T1000 (cell line): ENCODE results near the gene TUBGCP4.

Source experiments
- DNase-seq: peaks from one replicate; lab custom pipeline; 2025; ENCODE audit warnings: mixed read lengths; lab: John Stamatoyannopoulos, UW

TUBGCP4 gene

GRCh38 chr15:43404130-43404529 lies 33.2 kb downstream of the TUBGCP4 start:
- DNase-seq: no peak

- no peak for DNase-seq
Observed at GRCh38 chr15:43406189-43406588, 35.3 kb downstream of the TUBGCP4 start.

- DNase-seq: no peak
Observed at GRCh38 chr15:43406808-43407207, 35.9 kb downstream of the TUBGCP4 start.

- DNase-seq: no peak
Observed at GRCh38 chr15:43408789-43409188, 37.9 kb downstream of the TUBGCP4 start.

DNA sequence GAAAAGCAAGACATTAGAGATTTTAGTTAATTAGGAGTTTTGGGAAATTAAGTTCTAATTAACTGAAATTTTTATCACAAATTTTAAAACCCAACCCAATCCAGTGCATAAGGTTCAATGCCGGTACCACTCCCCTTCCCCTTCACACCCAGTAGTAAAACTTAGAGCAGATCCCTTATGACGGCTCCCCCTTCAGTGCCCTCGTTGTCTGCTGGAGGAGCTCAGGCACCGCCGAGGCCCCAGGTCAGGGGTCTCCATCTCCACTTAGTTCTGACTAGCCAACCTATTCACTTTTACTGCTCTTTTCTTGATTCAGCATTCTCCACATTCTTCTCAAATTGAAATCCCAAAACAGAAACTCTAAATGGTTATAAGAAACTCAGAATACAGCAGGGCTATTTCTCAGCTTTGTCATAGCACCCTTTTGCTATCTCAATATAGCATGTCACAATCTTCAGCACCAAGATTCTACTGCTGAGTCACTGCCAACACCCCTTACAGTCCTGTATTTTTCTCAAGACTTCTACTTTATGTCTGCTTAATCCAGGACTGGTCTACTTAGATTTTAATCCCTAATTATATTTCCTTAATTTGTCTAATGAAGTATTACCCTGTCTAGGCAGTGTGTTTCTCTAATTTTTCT lies 39.8 kb downstream of the TUBGCP4 start:
- no peak for DNase-seq

DNA sequence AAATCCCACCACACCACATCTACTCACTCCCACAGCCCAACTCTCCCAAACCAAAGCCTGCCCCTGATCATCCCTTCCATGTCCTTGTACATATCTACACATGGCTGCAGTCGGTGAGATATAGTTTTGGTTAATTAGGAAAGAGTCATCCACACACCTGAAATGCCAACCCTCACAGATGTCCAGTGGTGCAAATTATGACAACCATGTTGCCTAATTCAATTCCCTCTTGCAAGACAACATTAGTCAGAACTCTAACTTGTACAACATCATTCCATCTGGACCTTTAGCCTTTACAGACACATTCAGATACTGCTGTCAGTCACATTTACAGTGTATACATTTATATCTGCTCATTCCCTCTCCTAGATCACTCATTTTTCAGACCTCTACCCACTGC lies 41.2 kb downstream of the TUBGCP4 start:
- no peak for DNase-seq

DNA sequence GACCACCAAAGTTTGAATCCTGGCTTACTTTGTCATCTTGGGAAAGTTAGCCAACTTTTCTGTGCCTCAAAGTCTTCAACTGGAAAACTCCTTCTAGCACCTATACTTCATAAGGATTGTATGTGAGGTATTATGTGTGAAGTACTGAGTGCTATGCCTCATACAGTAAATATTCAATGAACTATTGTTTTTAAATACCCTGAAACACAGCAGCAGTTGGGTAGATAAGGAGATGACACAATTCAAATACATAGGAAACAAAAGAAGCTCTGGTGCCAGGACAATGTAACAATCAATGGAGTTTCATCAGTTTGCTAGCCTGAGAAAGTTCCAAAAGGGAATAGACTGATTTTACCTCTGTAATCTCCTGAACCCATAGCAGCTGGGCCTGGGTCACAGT lies 43.3 kb downstream of the TUBGCP4 start:
- DNase-seq: no peak

- DNase-seq: no peak
Observed at GRCh38 chr15:43420435-43420834, 49.5 kb downstream of the TUBGCP4 start.

GRCh38 chr15:43420876-43421275 lies 50.0 kb downstream of the TUBGCP4 start:
- no peak for DNase-seq

DNA sequence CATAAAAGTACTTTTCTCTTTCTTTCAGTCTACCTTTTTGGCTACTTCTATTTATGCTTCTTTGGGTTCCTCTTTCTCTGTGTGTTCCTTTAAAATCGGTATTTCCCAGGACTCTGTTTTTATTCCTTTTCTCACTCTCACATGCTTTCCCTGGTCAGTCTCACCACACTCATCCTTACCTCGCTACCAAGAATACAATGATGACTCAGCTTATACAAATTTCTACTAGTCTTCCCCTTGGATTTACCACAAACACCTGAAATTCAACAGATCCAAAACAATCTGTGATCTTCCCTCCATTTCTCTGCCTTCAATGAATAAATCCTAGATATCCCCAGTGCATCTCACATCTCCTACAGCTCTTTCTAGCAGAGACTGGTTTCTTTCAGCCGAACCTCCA lies 52.9 kb downstream of the TUBGCP4 start:
- no peak for DNase-seq

DNA sequence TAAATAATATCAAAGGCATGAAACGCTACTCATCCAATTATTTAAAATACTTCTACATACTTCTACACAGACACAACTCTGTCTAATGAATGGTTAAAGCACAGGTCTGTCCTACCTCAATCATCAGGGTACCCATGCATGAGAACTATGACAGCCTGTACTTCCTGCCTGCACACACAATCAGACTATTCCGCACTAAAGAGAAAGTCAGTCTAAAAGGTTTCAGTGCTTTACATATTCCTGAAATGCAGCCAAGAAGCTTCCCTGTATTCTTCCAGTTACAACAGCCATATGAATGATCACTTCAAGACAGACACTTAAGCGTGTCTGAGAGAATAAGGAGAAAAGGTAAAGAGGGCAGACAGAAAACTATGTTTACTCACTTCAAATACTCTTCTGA lies 58.8 kb downstream of the TUBGCP4 start:
- no peak for DNase-seq

DNA sequence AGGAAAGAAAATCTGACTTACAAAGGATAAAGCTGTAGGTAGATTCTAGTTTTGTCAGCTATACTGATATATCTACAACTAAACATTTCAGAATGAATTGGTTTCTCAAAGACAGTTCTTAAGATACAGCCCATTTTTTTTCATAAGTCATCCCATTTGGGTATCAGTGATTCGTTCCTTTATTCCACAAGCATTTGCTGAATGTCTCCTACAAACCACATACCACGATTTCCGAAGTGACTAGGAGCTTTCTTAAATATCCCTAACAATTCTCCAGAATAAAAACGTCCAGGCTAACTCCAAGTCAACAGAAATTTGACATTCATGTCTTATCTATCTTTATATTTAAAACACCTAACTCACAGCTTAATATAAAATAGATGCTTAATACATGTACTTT lies 62.3 kb downstream of the TUBGCP4 start:
- DNase-seq: no peak

GRCh38 chr15:43433661-43434303 lies 62.9 kb downstream of the TUBGCP4 start:
- no peak for DNase-seq

DNA sequence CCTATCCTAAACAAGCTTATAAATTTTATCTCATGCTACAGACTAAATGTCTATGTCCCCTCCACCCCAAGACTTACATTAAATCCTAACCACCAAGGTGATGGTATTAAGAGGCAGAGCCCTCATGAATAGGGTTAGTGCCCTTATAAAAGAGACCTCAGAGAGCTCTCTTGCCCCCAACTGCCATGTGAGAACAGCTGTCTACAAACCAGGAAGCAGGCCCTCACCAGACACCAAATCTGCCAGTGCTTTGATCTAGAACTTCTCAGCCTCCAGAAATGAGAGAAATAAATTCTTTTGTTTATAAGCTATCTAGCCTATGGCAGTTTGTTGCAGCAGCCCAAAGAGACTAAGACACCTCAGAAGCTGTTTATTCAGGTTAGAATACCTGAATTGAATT lies 63.5 kb downstream of the TUBGCP4 start:
- DNase-seq: no peak

DNA sequence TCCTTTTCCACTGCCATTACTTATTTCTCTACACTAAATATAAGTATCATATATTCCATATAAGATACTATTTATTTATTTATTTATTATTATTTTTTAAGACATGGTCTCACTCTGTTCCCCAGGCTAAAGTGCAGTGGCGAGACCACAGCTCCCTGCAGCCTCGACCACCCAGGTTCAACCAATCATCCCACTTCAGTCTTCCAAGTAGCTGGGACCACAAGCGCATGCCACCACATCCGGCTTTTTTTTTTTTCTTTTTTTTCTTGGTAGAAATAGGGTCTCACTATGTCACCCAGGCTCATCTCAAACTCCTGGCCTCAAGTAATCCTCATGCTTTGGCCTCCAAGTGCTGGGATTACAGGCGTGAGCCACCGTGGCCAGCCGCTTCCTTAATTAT lies 65.5 kb downstream of the TUBGCP4 start:
- no peak for DNase-seq

DNA sequence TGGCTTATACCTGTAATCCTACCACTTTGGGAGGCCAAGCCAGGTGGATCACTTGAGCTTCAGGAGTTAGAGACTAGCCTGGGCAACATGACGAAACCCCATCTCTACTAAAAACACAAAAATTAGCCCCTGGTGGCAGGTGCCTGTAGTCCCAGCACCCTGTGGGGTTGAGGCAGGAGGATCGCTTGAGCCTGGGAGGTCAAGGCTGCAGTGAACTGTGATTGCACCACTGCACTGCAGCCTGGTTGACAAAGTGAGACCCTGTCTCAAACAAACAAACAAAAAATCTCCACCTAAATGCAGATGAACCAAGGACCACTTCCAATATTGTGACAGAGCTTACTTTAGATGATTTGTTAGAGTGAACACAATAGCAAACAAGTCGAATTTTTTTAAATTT lies 68.4 kb downstream of the TUBGCP4 start:
- DNase-seq: no peak

- peak; percentile 67 for DNase-seq
Observed at GRCh38 chr15:43440721-43441281, 69.9 kb downstream of the TUBGCP4 start.

DNA sequence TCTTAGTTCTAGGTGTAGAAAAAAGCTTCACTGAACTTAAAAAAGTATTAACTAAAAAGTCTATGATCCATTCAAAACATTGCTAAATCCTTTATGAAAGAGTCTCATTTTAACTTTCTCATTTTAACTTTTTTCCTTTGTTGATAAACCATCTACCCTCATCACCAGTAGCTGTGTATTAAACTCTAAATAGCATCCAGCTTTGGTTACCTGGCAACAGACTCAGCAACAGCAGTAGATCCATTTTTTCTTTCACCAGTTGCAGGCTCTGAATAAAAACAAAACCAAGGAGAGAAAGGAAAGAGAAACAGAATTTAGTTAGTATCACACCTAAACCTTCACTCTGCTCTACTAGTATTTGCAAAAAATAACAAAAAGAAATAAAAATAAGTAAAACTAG lies 70.4 kb downstream of the TUBGCP4 start:
- DNase-seq: no peak

DNA sequence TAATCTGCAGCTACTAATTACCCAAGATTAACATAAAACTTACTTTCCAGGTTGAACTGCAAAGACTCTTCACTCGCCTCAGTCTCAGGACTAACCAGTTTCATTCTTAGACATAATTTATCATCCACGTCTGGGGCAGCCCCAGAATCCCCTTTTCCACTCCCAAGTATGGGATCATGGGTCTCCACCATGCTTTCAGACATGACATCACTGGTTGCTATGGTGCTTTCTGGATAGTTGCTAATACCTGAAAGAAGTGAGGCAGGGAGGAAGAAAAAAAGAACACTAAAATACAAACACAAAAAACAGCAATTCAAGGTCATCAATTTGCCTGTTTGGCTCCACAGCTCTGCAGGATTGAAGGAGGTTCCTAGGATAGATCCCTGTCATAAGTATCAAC lies 75.4 kb downstream of the TUBGCP4 start:
- no peak for DNase-seq

GRCh38 chr15:43449981-43450380 lies 79.1 kb downstream of the TUBGCP4 start:
- no peak for DNase-seq
